PFSK-1 (cell line): Measurements from ENCODE around the gene CYP3A7.

Experiments used
- FOXP2 ChIP-seq: optimal IDR thresholded peaks from 2 replicates; pipeline ENCODE3; 2011; ENCODE audit warnings: borderline replicate concordance, control low read depth, inconsistent platforms; ENCODE audit not compliant: insufficient read depth; ENCODE audit errors: extremely low read length, extremely low read depth
- POLR2AphosphoS5 ChIP-seq: IDR thresholded peaks from 2 replicates; pipeline ENCODE4 v1.6.1; 2012; ENCODE audit warnings: low read depth, mild to moderate bottlenecking, control low read depth, low read length, moderate library complexity
- SIN3A ChIP-seq: IDR thresholded peaks from 2 replicates; pipeline ENCODE4 v1.6.1; 2012; ENCODE audit warnings: mild to moderate bottlenecking, low read length, moderate library complexity, borderline replicate concordance; ENCODE audit not compliant: insufficient read depth
- TAF1 ChIP-seq: IDR thresholded peaks from 2 replicates; pipeline ENCODE4 v1.6.1; 2012; ENCODE audit warnings: low read length, control low read depth, borderline replicate concordance; ENCODE audit not compliant: insufficient read depth
- TF ChIP-seq, protein P1 (sequence below), 2 experiments: IDR thresholded peaks; 2 replicates each; pipeline versions ENCODE4 v1.6.1 to v1.8.0; 2011 to 2012; ENCODE audit warnings: low read depth in 2 of 2, low read length in 2 of 2, control low read depth in 1 of 2, inconsistent platforms in 1 of 2, mild to moderate bottlenecking in 1 of 2, moderate library complexity in 1 of 2; ENCODE audit not compliant: insufficient read depth in 1 of 2

Gene CYP3A7

DNA sequence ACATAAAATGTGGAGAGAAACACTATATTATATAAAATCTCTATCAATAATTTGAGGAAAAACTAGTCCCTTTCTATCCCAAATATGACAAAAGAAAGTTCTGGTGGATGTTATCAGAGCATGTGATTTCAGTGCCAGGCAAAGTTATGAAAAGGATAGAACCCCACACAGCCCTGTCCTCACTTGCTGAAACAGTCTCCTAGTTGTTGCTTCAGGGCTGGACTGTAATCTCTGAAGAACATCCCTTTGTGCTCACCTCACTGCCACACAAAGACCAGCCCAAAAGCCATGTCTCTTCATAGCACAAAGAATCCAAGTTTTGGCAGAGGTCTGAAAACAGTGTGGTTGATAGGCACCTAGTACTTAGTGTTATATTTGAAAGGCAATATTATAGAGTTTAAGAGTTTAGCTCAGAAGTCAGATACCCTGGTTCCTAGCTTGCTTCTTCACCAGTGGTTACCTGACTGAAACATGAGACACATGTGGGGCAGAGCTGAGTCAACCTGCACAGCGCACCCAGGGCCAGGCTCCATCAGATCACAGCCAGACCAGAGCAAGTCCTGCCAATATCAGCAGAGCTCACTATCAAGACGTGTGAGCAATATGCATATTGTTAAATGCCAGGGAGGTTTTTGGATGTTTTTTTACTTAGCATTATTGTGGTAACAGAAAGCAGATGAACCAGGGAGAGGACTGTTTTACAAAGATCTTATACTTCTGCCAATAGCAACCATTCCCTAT is 25.0 kb downstream of the CYP3A7 start:
- TF ChIP-seq FOXP2 (no peak), POLR2AphosphoS5 (no peak), SIN3A (no peak), TAF1 (no peak)
- TF ChIP-seq, protein P1, sequence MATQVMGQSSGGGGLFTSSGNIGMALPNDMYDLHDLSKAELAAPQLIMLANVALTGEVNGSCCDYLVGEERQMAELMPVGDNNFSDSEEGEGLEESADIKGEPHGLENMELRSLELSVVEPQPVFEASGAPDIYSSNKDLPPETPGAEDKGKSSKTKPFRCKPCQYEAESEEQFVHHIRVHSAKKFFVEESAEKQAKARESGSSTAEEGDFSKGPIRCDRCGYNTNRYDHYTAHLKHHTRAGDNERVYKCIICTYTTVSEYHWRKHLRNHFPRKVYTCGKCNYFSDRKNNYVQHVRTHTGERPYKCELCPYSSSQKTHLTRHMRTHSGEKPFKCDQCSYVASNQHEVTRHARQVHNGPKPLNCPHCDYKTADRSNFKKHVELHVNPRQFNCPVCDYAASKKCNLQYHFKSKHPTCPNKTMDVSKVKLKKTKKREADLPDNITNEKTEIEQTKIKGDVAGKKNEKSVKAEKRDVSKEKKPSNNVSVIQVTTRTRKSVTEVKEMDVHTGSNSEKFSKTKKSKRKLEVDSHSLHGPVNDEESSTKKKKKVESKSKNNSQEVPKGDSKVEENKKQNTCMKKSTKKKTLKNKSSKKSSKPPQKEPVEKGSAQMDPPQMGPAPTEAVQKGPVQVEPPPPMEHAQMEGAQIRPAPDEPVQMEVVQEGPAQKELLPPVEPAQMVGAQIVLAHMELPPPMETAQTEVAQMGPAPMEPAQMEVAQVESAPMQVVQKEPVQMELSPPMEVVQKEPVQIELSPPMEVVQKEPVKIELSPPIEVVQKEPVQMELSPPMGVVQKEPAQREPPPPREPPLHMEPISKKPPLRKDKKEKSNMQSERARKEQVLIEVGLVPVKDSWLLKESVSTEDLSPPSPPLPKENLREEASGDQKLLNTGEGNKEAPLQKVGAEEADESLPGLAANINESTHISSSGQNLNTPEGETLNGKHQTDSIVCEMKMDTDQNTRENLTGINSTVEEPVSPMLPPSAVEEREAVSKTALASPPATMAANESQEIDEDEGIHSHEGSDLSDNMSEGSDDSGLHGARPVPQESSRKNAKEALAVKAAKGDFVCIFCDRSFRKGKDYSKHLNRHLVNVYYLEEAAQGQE (IDR thresholded peaks at IDR 0.05; ENCODE audit: insufficient read depth in 1 of 2, low read depth in 2 of 2, low read length in 2 of 2): no peak

DNA sequence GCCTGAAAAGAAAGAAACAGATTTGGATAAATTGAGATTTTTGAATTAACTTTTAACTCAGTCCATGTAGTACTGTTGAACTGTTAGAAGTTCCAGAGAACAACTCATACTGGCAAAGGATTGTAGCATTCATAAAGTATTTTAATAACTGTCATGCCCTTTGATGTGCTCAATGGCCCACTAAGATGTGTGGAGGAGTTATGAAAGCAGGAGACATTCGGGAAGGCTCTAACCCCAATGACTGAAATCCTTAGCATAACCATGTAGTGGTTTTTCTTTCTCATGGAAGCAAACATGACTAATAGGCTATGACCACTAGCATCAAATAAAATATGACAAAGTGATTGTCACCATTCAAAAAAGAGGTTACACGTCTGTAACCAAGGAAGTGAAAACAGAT is 25.7 kb downstream of the CYP3A7 start:
- TF ChIP-seq SIN3A: no peak
- TF ChIP-seq POLR2AphosphoS5: no peak
- TF ChIP-seq FOXP2: no peak
- no peak for TF ChIP-seq TAF1
- TF ChIP-seq, protein P1 (IDR thresholded peaks at IDR 0.05; ENCODE audit: insufficient read depth in 1 of 2, low read depth in 2 of 2, low read length in 2 of 2): no peak

DNA sequence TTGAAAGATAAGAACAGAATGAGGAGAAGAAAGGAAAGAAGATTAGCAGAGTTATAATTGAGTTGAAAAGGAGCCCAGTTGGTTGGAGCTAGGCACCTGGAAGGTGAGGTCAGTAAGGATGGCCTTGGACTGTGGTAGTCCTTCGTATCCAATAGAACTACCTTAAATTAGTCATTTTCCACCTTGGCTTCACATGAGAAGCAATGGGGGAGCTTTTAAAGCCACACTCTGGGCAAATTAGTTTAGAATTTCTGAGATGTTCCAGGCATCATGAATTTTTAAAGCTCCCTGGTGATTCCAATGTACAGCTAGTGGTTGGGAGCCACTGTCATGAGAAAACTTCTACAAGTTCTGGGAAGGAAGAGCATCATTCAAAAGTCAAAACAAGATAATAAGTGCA is 27.9 kb downstream of the CYP3A7 start:
- TF ChIP-seq, protein P1 (IDR thresholded peaks at IDR 0.05; ENCODE audit: insufficient read depth in 1 of 2, low read depth in 2 of 2, low read length in 2 of 2): no peak
- TF ChIP-seq TAF1 (no peak), SIN3A (no peak)

DNA sequence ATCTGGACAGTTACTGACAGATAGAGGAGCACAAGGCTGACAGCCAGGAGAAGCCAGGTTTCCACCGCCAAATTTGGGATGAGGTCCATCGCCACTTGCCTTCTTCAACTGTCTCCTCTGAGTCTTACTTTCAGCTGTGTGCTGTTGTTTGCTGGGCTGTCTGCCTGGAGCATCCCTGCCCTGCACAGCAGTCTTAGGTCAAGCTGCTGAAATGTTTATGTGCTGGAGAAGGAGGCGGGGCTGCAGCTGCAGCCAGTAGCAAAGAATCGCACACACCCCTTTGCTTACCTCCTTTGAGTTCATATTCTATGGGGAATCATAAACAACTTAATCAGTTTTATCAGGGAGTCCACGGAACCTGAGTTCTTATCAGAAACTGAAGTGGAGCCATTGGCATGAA is 35.0 kb downstream of the CYP3A7 start:
- TF ChIP-seq TAF1: no peak
- TF ChIP-seq, protein P1 (IDR thresholded peaks at IDR 0.05; ENCODE audit: insufficient read depth in 1 of 2, low read depth in 2 of 2, low read length in 2 of 2): no peak
- TF ChIP-seq POLR2AphosphoS5: no peak
- no peak for TF ChIP-seq FOXP2
- no peak for TF ChIP-seq SIN3A
